ENCODE results near the gene IGSF9B. TPM values are rescaled to one million over a fixed set of nuclear protein-coding genes. Genes with fewer than 3 reads are reported as not detected.

IGSF9B gene
- total and polyA plus RNA-seq, 10 of the 15 experiments (the other 5 are each of a cell fraction or from before 2014, with no cell fraction given), result 0.03 to 3.7 (median 0.20) TPM; not detected in 2

DNA sequence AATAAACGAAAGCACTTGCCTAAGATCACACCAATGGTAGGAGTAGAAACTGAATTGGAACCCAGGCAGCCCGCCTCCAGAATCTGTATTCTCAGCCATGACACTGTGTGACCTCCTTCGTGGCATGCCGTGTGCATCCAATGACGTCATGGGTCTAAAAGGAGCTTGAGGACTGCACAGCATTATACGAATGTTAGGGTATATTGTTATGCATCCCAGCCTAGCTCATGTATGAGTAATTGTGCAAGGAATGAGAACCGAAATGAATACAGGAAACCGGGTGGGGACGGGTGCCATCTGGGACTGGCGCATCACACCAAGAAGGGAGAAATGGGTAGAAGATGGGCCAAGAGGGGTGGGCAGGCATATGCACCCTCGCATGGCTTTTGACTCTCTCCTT is 12.3 kb upstream of the IGSF9B start:
- 23% methylated on average over 9 of the region's 11 CpGs for WGBS (ENCODE audit: insufficient coverage, insufficient replicate concordance, low lambda C conversion rate, missing lambda C conversion rate)
- no peaks in the 10 kb centered on the region for H3K36me3 ChIP-seq (ENCODE audit: control insufficient read depth in 2 of 2, insufficient read depth in 2 of 2, low read length in 1 of 2)
- no TSS peak for BruUV-seq (replicated peaks)
- POLR2A ChIA-PET, result no interaction called here
- TF ChIP-seq, protein P1, sequence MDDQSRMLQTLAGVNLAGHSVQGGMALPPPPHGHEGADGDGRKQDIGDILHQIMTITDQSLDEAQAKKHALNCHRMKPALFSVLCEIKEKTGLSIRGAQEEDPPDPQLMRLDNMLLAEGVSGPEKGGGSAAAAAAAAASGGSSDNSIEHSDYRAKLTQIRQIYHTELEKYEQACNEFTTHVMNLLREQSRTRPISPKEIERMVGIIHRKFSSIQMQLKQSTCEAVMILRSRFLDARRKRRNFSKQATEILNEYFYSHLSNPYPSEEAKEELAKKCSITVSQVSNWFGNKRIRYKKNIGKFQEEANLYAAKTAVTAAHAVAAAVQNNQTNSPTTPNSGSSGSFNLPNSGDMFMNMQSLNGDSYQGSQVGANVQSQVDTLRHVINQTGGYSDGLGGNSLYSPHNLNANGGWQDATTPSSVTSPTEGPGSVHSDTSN (IDR thresholded peaks at IDR 0.05; ENCODE audit: insufficient replicate concordance, low read depth, low read length), result no peak
- TF ChIP-seq, protein P2, sequence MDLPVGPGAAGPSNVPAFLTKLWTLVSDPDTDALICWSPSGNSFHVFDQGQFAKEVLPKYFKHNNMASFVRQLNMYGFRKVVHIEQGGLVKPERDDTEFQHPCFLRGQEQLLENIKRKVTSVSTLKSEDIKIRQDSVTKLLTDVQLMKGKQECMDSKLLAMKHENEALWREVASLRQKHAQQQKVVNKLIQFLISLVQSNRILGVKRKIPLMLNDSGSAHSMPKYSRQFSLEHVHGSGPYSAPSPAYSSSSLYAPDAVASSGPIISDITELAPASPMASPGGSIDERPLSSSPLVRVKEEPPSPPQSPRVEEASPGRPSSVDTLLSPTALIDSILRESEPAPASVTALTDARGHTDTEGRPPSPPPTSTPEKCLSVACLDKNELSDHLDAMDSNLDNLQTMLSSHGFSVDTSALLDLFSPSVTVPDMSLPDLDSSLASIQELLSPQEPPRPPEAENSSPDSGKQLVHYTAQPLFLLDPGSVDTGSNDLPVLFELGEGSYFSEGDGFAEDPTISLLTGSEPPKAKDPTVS (IDR thresholded peaks at IDR 0.05; ENCODE audit: low read depth, low read length), result no peak
- no peaks in the 10 kb centered on the region for H3K9me3 ChIP-seq (replicated peaks; ENCODE audit: control insufficient read depth, insufficient read depth, low read length)
- no peak overlapping the region for H3K27ac ChIP-seq (ENCODE audit: control insufficient read depth, insufficient read depth)
- in situ Hi-C loops (cut with MboI) (no loop called here), intact Hi-C loops (cut with micrococcal nuclease; ENCODE audit: unreplicated experiment) (no loop called here)
- ATAC-seq (no peak), FAIRE-seq (no peak), DNase-seq (ENCODE audit: low read depth, low spot score) (no peak)
- H3K4me1 ChIP-seq (ENCODE audit: control insufficient read depth, insufficient read depth, low read length), result no peaks in the 10 kb centered on the region
- no peaks in the 10 kb centered on the region for H3K79me2 ChIP-seq (ENCODE audit: control insufficient read depth, insufficient read depth, low read length)
- no peak overlapping the region for H3K9ac ChIP-seq (ENCODE audit: control insufficient read depth, insufficient read depth, low read length)
- no peak overlapping the region for H3K4me2 ChIP-seq (ENCODE audit: control insufficient read depth, insufficient read depth)
- no peak overlapping the region for H2AFZ ChIP-seq (ENCODE audit: control insufficient read depth, low read depth, low read length)
- H3K4me3 ChIP-seq, result no peak overlapping the region
- SMC1A ChIA-PET (ENCODE audit: uncharacterized antibody, unreplicated experiment), result no interaction called here
- H4K20me1 ChIP-seq (ENCODE audit: control insufficient read depth, insufficient read depth), result no peaks in the 10 kb centered on the region
- CTCF ChIA-PET, result no interaction called here
- RAD21 ChIA-PET (ENCODE audit: unreplicated experiment), result no interaction called here
- H3K27me3 ChIP-seq (replicated peaks in 1 of 2; ENCODE audit: control insufficient read depth in 2 of 2, insufficient read depth in 2 of 2, low read length in 1 of 2), result peaks cover 0 to 3% of the 10 kb centered on the region in 2 experiments; a peak in 2 of 4 replicates

DNA sequence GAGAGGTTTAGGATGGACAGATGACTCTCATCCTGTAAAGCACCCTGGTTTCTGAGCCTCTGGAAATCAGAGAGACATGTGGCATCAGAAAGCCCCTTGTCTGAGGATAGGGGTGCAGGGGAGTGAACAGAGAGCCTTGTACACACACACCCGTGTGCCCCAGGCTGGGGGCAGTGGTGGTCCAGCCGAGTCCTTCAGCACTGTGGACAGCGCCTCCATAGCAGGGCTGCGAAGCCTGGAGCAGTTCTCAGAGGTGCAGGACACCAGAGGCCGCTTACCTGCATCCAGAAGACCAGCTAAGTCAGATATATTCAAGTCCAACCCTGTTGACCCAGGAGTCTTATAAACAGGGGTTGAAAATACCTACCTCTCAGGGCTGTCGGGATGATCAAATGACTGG is 11.5 kb upstream of the IGSF9B start:
- H3K79me2 ChIP-seq (ENCODE audit: control insufficient read depth, insufficient read depth, low read length), result no peaks in the 10 kb centered on the region
- in situ Hi-C loops (cut with MboI) (no loop called here), intact Hi-C loops (cut with micrococcal nuclease; ENCODE audit: unreplicated experiment) (no loop called here)
- no peak overlapping the region for H3K9ac ChIP-seq (ENCODE audit: control insufficient read depth, insufficient read depth, low read length)
- RAD21 ChIA-PET (ENCODE audit: unreplicated experiment), result no interaction called here
- H3K4me1 ChIP-seq (ENCODE audit: control insufficient read depth, insufficient read depth, low read length), result no peaks in the 10 kb centered on the region
- no peak overlapping the region for H3K4me3 ChIP-seq
- no peaks in the 10 kb centered on the region for H3K36me3 ChIP-seq (ENCODE audit: control insufficient read depth in 2 of 2, insufficient read depth in 2 of 2, low read length in 1 of 2)
- no TSS peak for BruUV-seq (replicated peaks)
- no peaks in the 10 kb centered on the region for H4K20me1 ChIP-seq (ENCODE audit: control insufficient read depth, insufficient read depth)
- peaks cover 0 to 3% of the 10 kb centered on the region in 2 experiments; a peak in 2 of 4 replicates for H3K27me3 ChIP-seq (replicated peaks in 1 of 2; ENCODE audit: control insufficient read depth in 2 of 2, insufficient read depth in 2 of 2, low read length in 1 of 2)
- SMC1A ChIA-PET (ENCODE audit: uncharacterized antibody, unreplicated experiment), result no interaction called here
- no peak for ATAC-seq
- no peak overlapping the region for H2AFZ ChIP-seq (ENCODE audit: control insufficient read depth, low read depth, low read length)
- DNase-seq (ENCODE audit: low read depth, low spot score), result no peak
- H3K9me3 ChIP-seq (replicated peaks; ENCODE audit: control insufficient read depth, insufficient read depth, low read length), result no peaks in the 10 kb centered on the region
- CTCF ChIA-PET, result no interaction called here
- no peak overlapping the region for H3K4me2 ChIP-seq (ENCODE audit: control insufficient read depth, insufficient read depth)
- POLR2A ChIA-PET, result no interaction called here
- no peak overlapping the region for H3K27ac ChIP-seq (ENCODE audit: control insufficient read depth, insufficient read depth)
- no peak for FAIRE-seq
- TF ChIP-seq, protein P3, sequence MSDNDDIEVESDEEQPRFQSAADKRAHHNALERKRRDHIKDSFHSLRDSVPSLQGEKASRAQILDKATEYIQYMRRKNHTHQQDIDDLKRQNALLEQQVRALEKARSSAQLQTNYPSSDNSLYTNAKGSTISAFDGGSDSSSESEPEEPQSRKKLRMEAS (IDR thresholded peaks at IDR 0.05; ENCODE audit: low read depth, low read length), result no peak
- TF ChIP-seq EP300 (IDR thresholded peaks at IDR 0.05; ENCODE audit: borderline replicate concordance in 1 of 2, control insufficient read depth in 1 of 2, low read depth in 2 of 2, low read length in 2 of 2), result no peak
- TF ChIP-seq, protein P4, sequence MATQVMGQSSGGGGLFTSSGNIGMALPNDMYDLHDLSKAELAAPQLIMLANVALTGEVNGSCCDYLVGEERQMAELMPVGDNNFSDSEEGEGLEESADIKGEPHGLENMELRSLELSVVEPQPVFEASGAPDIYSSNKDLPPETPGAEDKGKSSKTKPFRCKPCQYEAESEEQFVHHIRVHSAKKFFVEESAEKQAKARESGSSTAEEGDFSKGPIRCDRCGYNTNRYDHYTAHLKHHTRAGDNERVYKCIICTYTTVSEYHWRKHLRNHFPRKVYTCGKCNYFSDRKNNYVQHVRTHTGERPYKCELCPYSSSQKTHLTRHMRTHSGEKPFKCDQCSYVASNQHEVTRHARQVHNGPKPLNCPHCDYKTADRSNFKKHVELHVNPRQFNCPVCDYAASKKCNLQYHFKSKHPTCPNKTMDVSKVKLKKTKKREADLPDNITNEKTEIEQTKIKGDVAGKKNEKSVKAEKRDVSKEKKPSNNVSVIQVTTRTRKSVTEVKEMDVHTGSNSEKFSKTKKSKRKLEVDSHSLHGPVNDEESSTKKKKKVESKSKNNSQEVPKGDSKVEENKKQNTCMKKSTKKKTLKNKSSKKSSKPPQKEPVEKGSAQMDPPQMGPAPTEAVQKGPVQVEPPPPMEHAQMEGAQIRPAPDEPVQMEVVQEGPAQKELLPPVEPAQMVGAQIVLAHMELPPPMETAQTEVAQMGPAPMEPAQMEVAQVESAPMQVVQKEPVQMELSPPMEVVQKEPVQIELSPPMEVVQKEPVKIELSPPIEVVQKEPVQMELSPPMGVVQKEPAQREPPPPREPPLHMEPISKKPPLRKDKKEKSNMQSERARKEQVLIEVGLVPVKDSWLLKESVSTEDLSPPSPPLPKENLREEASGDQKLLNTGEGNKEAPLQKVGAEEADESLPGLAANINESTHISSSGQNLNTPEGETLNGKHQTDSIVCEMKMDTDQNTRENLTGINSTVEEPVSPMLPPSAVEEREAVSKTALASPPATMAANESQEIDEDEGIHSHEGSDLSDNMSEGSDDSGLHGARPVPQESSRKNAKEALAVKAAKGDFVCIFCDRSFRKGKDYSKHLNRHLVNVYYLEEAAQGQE (IDR thresholded peaks at IDR 0.05; ENCODE audit: low read depth, low read length), result peak; percentile 72; the same call in 1 of the 2 replicates
- TF ChIP-seq LARP7 (IDR thresholded peaks at IDR 0.05), result no peak
- no peak for TF ChIP-seq SPI1 (IDR thresholded peaks at IDR 0.05; ENCODE audit: borderline replicate concordance, insufficient read depth, low read depth, low read length)
- 34% methylated on average over 6 of the region's 6 CpGs for WGBS (ENCODE audit: insufficient coverage, insufficient replicate concordance, low lambda C conversion rate, missing lambda C conversion rate)
